PC-9 (cell line): Measurements from ENCODE around the gene ME3.

Experiments used
- EZH2 ChIP-seq: fragments of 200-600 bp; sonication (generic); IDR thresholded peaks from 2 replicates; pipeline ENCODE4 v1.8.0; 2017; ENCODE audit warnings: antibody characterized with exemption, low read depth
- TF ChIP-seq, protein P1 (sequence below): fragments of 200-600 bp; sonication (generic); conservative IDR thresholded peaks from 2 replicates; pipeline ENCODE4 v1.6.1; 2017; ENCODE audit warnings: mixed run types, antibody characterized with exemption, mild to moderate bottlenecking, moderate library complexity

DNA sequence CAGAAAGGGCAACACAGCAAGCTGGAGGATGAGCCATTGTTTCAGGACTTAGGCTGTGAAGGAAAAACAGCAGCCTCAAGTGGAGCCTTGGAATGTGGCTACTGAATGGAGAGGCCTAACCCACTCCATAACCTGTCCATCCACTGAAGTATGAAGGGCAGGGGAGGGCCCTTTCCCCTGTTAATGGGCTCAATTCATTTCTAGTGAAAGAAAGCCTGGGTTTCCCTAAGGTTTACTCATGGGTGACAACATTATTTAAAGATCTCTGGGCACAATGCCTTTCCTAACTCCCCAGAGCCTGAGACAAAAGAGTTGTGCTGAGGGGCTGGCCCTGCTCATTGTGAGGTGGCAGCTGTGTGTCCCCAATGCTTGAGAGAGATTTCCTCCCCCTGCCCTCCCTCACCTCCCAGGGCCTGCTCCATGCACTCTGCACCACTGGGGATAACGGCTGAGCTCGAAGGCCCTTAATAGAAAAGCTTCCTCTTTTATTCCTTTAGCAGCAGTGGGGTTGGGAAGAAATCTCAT, 83.8 kb downstream of the ME3 start:
- no peak for TF ChIP-seq EZH2
- TF ChIP-seq, protein P1, sequence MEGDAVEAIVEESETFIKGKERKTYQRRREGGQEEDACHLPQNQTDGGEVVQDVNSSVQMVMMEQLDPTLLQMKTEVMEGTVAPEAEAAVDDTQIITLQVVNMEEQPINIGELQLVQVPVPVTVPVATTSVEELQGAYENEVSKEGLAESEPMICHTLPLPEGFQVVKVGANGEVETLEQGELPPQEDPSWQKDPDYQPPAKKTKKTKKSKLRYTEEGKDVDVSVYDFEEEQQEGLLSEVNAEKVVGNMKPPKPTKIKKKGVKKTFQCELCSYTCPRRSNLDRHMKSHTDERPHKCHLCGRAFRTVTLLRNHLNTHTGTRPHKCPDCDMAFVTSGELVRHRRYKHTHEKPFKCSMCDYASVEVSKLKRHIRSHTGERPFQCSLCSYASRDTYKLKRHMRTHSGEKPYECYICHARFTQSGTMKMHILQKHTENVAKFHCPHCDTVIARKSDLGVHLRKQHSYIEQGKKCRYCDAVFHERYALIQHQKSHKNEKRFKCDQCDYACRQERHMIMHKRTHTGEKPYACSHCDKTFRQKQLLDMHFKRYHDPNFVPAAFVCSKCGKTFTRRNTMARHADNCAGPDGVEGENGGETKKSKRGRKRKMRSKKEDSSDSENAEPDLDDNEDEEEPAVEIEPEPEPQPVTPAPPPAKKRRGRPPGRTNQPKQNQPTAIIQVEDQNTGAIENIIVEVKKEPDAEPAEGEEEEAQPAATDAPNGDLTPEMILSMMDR = no peak
